Measurements from ENCODE around the gene IFNL1.

GRCh38 chr19:39318071-39318470, 21.9 kb downstream of the IFNL1 start:
- no peak for TF ChIP-seq CTCF (IDR thresholded peaks at IDR 0.05)
- TF ChIP-seq POLR2AphosphoS5 (IDR thresholded peaks at IDR 0.05), result no peak
- TF ChIP-seq POLR2A (IDR thresholded peaks at IDR 0.05), result no peak
